ENCODE results near the gene ALKBH7.
"Not testable (repeated sequence)": the region's sequence is repeated elsewhere in the genome, so short reads cannot be mapped to it uniquely, and the experiment has no call there.

ALKBH7 gene

DNA sequence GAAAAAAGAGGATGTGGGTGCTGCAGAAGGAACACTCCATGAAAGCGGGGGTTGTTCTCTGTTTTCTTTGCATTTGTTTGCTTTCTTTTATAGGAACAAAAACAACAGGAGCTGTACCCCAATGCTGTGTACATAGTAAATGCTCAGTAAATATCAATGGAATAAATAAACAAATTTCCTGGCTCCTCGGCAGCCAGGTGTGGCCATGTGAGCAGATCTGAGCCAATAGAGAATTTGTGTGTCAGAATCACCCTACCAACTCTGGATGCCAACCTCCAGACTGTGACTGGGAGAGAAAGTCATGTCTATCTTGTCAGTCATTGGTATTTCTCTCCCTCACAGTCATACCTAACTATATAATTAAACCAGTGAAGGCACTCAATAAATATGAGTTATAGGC lies 21.9 kb upstream of the ALKBH7 start:
- H3K9me3 ChIP-seq (ENCODE audit: low read depth, low read length), result no peaks in the 10 kb centered on the region
- DNase-seq (ENCODE audit: low read depth, low spot score), result no peak
- no peak overlapping the region for H3K27ac ChIP-seq
- no peak for TF ChIP-seq POLR2AphosphoS5 (IDR thresholded peaks at IDR 0.05; ENCODE audit: borderline replicate concordance, low read depth, low read length)
- TF ChIP-seq EZH2 (IDR thresholded peaks at IDR 0.05), result no peak
- no peak for TF ChIP-seq FOXP2 (optimal IDR thresholded peaks at IDR 0.05; ENCODE audit: control extremely low read depth, extremely low read length, insufficient read depth)
- no peak overlapping the region for H3K4me3 ChIP-seq
- no peak overlapping the region for H3K9ac ChIP-seq (ENCODE audit: insufficient read length)
- no peaks in the 10 kb centered on the region for H3K36me3 ChIP-seq (ENCODE audit: insufficient read depth, low read length)

DNA sequence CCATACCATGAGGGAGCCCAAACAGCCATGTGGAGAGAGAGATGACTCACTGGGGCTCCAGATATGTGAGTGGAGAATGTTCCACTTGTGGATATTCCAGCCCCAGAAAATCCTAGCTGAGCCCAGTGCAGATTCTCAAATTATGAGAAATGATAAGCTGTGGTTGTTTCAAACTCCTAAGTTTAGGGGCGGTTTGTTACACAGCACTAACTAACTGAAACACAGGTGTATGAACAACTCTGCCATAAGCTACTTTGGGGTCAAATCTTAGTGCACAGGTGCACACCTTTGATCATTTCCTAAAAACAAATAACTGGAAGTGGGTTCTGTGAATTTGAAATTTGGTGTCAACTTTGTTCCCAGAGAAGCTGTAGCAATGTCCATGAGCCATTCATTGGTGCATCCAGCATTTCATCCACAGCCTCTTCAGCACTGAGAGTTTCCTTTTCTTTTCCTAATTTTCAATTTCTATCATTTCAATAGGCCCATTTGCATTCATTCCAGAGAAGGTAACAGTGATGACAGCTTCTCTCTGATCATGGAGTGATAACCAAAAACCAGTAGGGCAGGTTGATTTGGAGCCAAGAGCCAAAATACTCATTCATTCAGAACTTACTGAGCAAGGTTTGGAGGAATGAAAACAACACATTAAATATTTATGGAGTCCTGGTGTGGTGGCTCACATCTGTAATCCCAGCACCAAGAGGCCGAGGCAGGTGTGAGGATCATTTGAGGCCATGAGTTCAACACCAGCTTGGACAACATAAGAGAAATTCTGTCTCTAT lies 20.0 kb upstream of the ALKBH7 start:
- no peak overlapping the region for H3K27ac ChIP-seq
- H3K9ac ChIP-seq (ENCODE audit: insufficient read length), result no peak overlapping the region
- H3K36me3 ChIP-seq (ENCODE audit: insufficient read depth, low read length), result no peaks in the 10 kb centered on the region
- TF ChIP-seq EZH2 (IDR thresholded peaks at IDR 0.05), result no peak
- no peak for TF ChIP-seq POLR2AphosphoS5 (IDR thresholded peaks at IDR 0.05; ENCODE audit: borderline replicate concordance, low read depth, low read length)
- TF ChIP-seq FOXP2 (optimal IDR thresholded peaks at IDR 0.05; ENCODE audit: control extremely low read depth, extremely low read length, insufficient read depth), result no peak
- H3K9me3 ChIP-seq (ENCODE audit: low read depth, low read length), result no peaks in the 10 kb centered on the region
- no peak overlapping the region for H3K4me3 ChIP-seq
- DNase-seq (ENCODE audit: low read depth, low spot score), result no peak

DNA sequence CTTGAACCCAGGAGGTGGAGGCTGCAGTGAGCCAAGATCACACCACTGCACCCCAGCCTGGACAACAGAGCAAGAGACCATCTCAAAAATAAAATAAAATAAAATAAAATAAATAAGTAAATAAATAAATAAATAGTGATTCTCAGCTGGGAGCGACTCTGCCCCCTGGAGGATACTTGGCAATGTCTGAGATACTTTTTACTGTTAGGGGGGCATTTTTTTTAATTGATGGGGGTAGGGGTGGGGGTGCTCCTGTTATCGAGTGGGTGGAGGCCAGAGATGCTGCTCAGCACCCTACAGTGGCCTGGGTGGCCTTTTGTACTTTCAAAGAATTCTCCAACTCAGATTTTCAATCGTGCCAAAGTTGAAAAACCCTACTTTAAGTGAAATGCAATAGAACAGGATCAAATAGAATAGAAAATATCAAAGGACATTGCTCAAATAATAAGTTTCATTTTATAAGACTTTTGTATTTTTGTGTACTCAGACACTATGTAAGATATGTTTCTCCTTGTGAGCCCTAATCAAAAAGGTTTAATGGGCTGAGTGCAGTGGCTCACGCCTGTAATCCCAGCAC lies 18.4 kb upstream of the ALKBH7 start:
- no peaks in the 10 kb centered on the region for H3K9me3 ChIP-seq (ENCODE audit: low read depth, low read length)
- DNase-seq (ENCODE audit: low read depth, low spot score), result no peak
- H3K4me3 ChIP-seq, result no peak overlapping the region
- TF ChIP-seq POLR2AphosphoS5 (IDR thresholded peaks at IDR 0.05; ENCODE audit: borderline replicate concordance, low read depth, low read length) (no peak), FOXP2 (optimal IDR thresholded peaks at IDR 0.05; ENCODE audit: control extremely low read depth, extremely low read length, insufficient read depth) (no peak), EZH2 (IDR thresholded peaks at IDR 0.05) (no peak)
- no peak overlapping the region for H3K27ac ChIP-seq
- no peaks in the 10 kb centered on the region for H3K36me3 ChIP-seq (ENCODE audit: insufficient read depth, low read length)
- no peak overlapping the region for H3K9ac ChIP-seq (ENCODE audit: insufficient read length)

DNA sequence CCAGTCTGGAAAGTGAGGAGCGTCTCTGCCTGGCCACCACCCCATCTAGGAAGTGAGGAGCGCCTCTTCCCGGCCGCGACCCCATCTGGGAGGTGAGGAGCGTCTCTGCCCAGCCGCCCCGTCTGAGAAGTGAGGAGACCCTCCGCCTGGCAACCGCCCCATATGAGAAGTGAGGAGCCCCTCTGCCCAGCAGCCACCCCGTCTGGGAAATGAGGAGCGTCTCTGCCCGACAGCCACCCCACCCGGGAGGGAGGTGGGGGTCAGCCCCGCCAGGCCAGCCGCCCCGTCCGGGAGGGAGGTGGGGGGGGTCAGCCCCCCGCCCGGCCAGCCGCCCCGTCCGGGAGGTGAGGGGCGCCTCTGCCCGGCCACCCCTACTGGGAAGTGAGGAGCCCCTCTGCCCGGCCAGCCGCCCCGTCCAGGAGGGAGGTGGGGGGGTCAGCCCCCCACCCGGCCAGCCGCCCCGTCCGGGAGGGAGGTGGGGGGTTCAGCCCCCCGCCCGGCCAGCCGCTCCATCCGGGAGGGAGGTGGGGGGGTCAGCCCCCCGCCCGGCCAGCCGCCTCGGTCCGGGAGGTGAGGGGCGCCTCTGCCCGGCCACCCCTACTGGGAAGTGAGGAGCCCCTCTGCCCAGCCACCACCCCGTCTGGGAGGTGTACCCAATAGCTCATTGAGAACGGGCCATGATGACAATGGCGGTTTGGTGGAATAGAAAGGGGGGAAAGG lies 17.1 kb upstream of the ALKBH7 start:
- not testable (repeated sequence) for H3K9ac ChIP-seq (ENCODE audit: insufficient read length); DNase-seq (ENCODE audit: low read depth, low spot score); H3K36me3 ChIP-seq (ENCODE audit: insufficient read depth, low read length); H3K4me3 ChIP-seq; H3K9me3 ChIP-seq (ENCODE audit: low read depth, low read length); H3K27ac ChIP-seq

DNA sequence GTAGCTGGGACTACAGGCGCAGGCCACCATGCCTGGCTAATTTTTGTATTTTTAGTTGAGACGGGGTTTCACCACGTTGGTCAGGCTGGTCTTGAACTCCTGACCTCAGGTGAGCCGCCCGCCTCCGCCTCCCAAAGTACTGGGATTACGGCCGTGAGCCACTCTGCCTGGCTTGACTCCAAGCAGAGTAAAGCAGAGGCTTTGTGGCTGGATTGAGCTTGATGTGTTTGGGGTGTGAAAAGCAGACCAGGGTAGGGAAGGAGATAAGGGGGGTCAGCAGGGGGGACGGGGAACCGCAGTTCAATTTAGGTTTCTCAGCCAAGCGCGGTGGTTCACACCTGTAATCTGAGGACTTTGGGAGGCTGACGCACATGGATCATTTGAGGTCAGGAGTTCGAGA lies 15.4 kb upstream of the ALKBH7 start:
- TF ChIP-seq POLR2AphosphoS5 (IDR thresholded peaks at IDR 0.05; ENCODE audit: borderline replicate concordance, low read depth, low read length) (no peak), EZH2 (IDR thresholded peaks at IDR 0.05) (no peak), FOXP2 (optimal IDR thresholded peaks at IDR 0.05; ENCODE audit: control extremely low read depth, extremely low read length, insufficient read depth) (no peak)
- no peak for DNase-seq (ENCODE audit: low read depth, low spot score)
- Histone ChIP-seq H3K36me3 (ENCODE audit: insufficient read depth, low read length) (no peaks in the 10 kb centered on the region), H3K9me3 (ENCODE audit: low read depth, low read length) (no peaks in the 10 kb centered on the region), H3K27ac (no peak overlapping the region), H3K9ac (ENCODE audit: insufficient read length) (no peak overlapping the region), H3K4me3 (no peak overlapping the region)

DNA sequence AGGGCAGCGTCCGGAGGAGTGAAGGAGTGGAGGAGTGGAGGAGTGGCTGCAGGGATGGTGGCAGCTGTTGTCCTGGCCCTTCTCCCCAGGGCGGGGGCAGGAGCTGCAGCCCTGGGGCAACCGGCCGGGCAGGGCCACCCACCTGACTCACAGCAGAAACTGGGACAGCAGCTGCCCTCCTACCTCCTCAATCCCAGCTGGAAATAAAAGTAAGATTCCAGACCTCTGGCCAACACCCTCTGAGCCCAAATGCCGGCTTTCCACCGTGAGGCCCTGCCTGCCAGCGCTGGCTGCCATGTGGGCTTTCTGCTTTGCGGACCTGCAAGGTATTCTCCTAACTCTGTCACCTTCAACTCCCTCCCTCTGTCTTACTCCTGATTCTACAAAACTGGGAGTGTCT lies 14.6 kb upstream of the ALKBH7 start:
- no peaks in the 10 kb centered on the region for H3K36me3 ChIP-seq (ENCODE audit: insufficient read depth, low read length)
- H3K4me3 ChIP-seq, result no peak overlapping the region
- DNase-seq (ENCODE audit: low read depth, low spot score), result no peak
- H3K27ac ChIP-seq, result no peak overlapping the region
- no peak overlapping the region for H3K9ac ChIP-seq (ENCODE audit: insufficient read length)
- no peak for TF ChIP-seq POLR2AphosphoS5 (IDR thresholded peaks at IDR 0.05; ENCODE audit: borderline replicate concordance, low read depth, low read length)
- TF ChIP-seq FOXP2 (optimal IDR thresholded peaks at IDR 0.05; ENCODE audit: control extremely low read depth, extremely low read length, insufficient read depth), result no peak
- TF ChIP-seq EZH2 (IDR thresholded peaks at IDR 0.05), result no peak
- H3K9me3 ChIP-seq (ENCODE audit: low read depth, low read length), result no peaks in the 10 kb centered on the region

DNA sequence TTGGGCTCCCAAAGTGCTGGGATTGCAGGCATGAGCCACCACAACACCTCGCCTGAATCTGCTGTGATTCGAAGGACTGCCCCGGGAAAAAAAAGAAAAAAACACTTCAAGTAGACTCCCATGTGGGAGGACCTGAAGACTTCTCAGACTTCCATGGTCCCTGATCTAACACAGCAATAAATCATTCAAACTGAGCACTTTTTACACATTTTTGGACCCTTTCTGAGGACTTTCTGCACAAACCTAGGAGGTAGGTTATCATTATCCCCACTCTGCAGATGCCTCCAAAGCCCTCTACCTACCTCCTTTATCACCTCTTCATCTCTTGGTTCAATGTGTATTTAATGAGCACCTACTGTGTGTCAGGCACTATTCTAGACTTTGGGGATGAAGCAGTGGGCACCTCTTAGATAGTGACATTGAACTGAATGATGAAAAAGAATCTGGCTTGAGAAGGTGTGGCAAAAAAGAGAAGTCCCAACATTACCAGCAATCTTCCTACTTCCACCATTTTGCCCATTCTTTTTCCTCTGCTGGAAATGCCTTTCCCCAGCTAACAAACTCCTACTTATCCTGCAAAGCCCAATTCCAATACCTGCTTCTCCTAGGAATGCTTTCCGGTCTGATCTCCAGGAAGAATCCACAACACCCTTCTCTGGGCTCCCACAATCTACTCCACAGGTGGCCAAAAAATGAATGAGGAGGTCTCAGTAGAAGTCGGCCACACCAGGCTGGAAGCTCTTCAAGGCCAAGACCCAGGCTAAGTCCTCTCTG lies 12.8 kb upstream of the ALKBH7 start:
- Histone ChIP-seq H3K9ac (ENCODE audit: insufficient read length) (no peak overlapping the region), H3K9me3 (ENCODE audit: low read depth, low read length) (no peaks in the 10 kb centered on the region), H3K27ac (no peak overlapping the region), H3K4me3 (no peak overlapping the region), H3K36me3 (ENCODE audit: insufficient read depth, low read length) (peaks cover 10% of the 10 kb centered on the region; the same call in 1 of the 2 replicates)
- no peak for DNase-seq (ENCODE audit: low read depth, low spot score)
- no peak for TF ChIP-seq EZH2 (IDR thresholded peaks at IDR 0.05)
- no peak for TF ChIP-seq FOXP2 (optimal IDR thresholded peaks at IDR 0.05; ENCODE audit: control extremely low read depth, extremely low read length, insufficient read depth)
- no peak for TF ChIP-seq POLR2AphosphoS5 (IDR thresholded peaks at IDR 0.05; ENCODE audit: borderline replicate concordance, low read depth, low read length)

DNA sequence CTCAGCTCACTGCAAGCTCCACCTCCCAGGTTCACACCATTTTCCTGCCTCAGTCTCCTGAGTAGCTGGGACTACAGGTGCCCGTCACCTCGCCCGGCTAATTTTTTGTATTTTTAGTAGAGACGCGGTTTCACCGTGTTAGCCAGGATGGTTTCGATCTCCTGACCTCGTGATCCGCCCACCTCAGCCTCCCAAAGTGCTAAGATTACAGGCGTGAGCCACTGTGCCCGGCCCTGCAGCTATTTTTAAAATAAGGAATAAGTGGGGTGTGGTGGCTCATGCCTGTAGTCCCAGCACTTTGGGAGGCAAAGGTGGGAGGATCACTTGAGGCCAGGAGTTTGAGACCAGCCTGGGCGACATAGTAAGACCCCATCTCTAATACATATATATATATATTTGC lies 12.1 kb upstream of the ALKBH7 start:
- H3K36me3 ChIP-seq (ENCODE audit: insufficient read depth, low read length), result peaks cover 17% of the 10 kb centered on the region; the same call in 1 of the 2 replicates
- not testable (repeated sequence) for H3K27ac ChIP-seq; H3K9ac ChIP-seq (ENCODE audit: insufficient read length); H3K4me3 ChIP-seq; H3K9me3 ChIP-seq (ENCODE audit: low read depth, low read length); DNase-seq (ENCODE audit: low read depth, low spot score)

DNA sequence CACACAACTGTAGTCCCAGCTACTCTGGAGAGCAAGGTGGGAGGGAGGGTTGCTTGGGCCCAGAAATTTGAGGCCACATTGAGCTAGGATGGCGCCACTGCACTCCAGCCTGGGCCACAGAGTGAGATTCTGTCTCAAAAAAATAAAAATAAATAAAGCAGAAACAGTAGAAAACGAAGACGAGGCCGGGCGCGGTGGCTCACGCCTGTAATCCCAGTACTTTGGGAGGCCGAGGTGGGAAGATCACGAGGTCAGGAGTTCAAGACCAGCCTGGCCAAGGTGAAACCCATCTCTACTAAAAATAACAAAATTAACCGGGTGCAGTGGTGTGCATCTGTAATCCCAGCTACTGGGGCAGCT lies 11.8 kb upstream of the ALKBH7 start:
- not testable (repeated sequence) for H3K9me3 ChIP-seq (ENCODE audit: low read depth, low read length); DNase-seq (ENCODE audit: low read depth, low spot score); H3K27ac ChIP-seq; H3K9ac ChIP-seq (ENCODE audit: insufficient read length)
- H3K4me3 ChIP-seq, result peak overlapping the region; percentile 89
- H3K36me3 ChIP-seq (ENCODE audit: insufficient read depth, low read length), result peaks cover 21% of the 10 kb centered on the region; the same call in 1 of the 2 replicates
